ENCODE measurements around the gene SRGAP3.
"Not testable (repeated sequence)": the region's sequence is repeated elsewhere in the genome, so short reads cannot be mapped to it uniquely, and the experiment has no call there.

- TF ChIP-seq EZH2phosphoT487 (IDR thresholded peaks at IDR 0.05; ENCODE audit: insufficient read depth, low read depth); EZH2 (IDR thresholded peaks at IDR 0.05; ENCODE audit: insufficient read depth, poor library complexity, severe bottlenecking): not testable (repeated sequence)
These were observed 44.5 kb upstream of the SRGAP3 start for GRCh38 chr3:9293953-9294352.
